HG03469 (cell line): ENCODE measurements around the gene SERTAD3.
"Not testable (repeated sequence)": the region's sequence is repeated elsewhere in the genome, so short reads cannot be mapped to it uniquely, and the experiment has no call there.

Experiments
- ATAC-seq: cut with Tn5 transposase; IDR thresholded peaks from one replicate; pipeline ENCODE4 v1.9.1; 2021; ENCODE audit warnings: mild to moderate bottlenecking, moderate library complexity, moderate number of reproducible peaks; ENCODE audit not compliant: unreplicated experiment

SERTAD3 gene

GRCh38 chr19:40444000-40444824 lies at the start of gene SERTAD3:
TSS of gene SERTAD3 (minus strand) at chr19:40444335. CDS start at chr19:40442080, 2,255 bp downstream.
- peak; percentile 47 for ATAC-seq

DNA sequence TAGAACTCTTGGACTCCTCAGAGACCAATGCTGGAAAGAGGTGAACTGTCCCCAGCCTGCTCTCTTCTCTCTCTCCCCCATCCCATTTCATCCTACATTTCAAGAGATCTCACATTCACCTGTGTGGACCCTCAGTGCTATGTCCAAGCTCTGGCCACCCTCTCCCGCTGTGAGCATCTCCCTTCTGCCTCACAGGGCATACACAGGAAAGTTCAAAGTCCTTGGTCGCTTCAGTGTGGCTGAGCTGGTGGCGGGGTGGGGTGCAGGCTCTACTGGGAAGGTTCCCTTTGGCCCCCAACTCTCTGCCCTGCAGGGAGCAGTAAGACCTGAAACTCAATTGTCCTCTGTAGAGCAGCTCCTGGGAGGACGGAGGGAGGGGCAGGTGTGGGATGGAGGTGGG lies 49.6 kb upstream of the SERTAD3 start:
- no peak for ATAC-seq

- no peak for ATAC-seq
These were observed 48.1 kb upstream of the SERTAD3 start for GRCh38 chr19:40492274-40492673.

DNA sequence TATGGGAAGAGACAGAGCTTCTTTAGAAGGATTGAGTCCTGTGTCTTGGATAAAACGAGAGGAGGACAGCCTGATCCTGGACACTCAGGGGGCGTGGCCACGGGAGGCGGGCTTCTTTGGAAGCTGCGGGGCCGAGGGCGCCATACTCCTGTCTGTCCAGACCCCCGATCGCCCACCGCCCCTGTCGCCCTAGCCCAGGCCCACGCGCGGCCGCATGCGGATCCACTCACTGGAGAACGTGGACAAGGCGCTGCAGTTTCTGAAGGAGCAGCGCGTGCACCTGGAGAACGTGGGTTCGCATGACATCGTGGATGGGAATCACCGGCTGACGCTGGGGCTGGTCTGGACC lies 45.7 kb upstream of the SERTAD3 start:
- no peak for ATAC-seq

- no peak for ATAC-seq
These were observed 41.9 kb upstream of the SERTAD3 start for GRCh38 chr19:40486017-40486416.

GRCh38 chr19:40475878-40476644 lies 31.9 kb upstream of the SERTAD3 start:
- ATAC-seq = not testable (repeated sequence)

GRCh38 chr19:40474737-40475136 lies 30.6 kb upstream of the SERTAD3 start:
- no peak for ATAC-seq

- no peak for ATAC-seq
These were observed 28.4 kb upstream of the SERTAD3 start for GRCh38 chr19:40472516-40472915.

- ATAC-seq = no peak
These were observed 27.0 kb upstream of the SERTAD3 start for GRCh38 chr19:40471111-40471510.

DNA sequence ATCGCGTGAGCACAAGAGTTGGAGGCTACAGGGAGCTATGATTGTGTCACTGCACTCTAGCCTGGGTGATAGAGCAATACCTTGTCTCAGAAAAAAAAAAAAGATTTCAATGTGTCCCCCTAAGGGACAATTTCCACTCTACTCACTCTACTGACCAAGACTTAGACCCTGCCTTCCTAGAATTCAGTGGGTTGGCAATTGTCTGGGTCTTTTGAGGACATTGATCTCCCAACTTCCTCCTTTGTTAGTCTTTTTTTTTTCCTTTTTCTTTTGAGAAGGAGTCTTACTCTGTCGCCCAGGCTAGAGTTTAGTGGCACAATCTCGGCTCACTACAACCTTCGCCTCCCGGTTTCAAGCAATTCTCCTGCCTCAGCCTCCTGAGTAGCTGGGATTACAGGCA lies 24.9 kb upstream of the SERTAD3 start:
- no peak for ATAC-seq

GRCh38 chr19:40466985-40467734 lies 23.0 kb upstream of the SERTAD3 start, which contains the start of gene SPTBN4:
TSS of gene SPTBN4 (plus strand) at chr19:40467001. CDS start at chr19:40472622, 5,621 bp downstream.
- no peak for ATAC-seq

DNA sequence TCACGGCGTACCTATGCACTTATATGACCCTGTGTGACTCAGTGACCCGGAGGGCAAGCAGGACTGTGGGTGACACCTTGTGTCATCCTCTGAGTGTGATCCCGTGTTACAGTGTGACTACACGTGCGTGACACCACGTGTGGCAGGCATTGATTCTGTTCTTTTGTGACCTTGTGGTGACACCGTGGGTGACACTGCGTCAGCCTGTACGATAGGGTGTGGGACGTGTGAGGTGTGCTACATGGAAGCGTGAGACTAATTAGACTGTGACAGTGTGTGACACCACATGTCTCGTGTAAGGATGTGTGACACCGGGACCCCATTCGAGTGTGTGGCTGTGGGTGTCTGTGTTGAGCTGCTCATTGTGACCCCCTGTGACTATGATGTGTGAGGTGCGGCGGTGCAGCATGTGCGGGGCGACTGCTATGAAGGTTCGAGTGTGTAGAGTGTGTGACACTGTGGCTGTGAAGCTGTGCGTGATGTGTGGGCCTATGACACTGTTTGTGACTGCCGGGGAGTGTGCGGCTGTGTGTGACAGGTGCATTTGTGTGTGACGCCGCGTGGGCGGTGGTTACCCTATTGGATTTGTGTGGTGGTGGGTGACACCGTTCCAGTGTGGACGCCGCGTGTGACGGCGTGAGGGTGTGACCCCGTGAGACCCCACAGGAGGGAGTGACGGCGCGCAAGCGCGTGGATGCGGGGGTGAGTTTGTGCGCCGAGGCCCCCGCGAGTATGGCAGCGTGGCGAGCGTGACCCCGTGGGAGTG lies 22.3 kb upstream of the SERTAD3 start:
- peak; percentile 21 for ATAC-seq

GRCh38 chr19:40465557-40466218 lies 21.6 kb upstream of the SERTAD3 start, which contains the start of gene BLVRB:
TSS of gene BLVRB (minus strand) at chr19:40465745. CDS start at chr19:40465688, 57 bp downstream.
- ATAC-seq = peak; percentile 70

- ATAC-seq = no peak
These were observed 21.0 kb upstream of the SERTAD3 start for GRCh38 chr19:40465025-40465556.

- no peak for ATAC-seq
These were observed 20.2 kb upstream of the SERTAD3 start for GRCh38 chr19:40464059-40465024.

GRCh38 chr19:40463587-40464037 lies 19.5 kb upstream of the SERTAD3 start:
- ATAC-seq = not testable (repeated sequence)

DNA sequence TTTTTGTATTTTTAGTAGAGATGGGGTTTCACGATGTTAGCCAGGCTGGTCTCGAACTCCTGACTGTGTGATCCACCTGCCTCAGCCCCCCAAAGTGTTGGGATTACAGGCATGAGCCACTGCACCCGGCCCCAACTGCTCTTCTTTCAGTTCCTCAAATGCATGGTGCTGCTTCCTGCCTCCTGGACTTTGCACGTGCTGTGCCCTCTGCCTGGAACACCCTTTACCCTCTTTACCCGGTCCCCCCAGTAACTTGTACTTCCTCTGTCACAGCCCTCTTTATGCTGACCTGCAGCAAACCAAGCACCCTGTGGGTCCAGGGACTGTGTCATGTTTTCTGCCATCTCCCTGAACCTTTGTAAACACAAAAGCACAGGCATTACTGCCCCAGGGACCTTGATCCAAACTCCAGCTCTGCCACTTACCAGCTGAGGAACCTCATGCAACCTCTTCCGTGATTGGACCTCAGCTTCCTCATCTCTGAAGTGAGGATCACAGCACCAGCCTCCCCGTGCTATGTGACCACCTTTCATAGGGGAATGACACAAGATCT lies 17.6 kb upstream of the SERTAD3 start:
- no peak for ATAC-seq

DNA sequence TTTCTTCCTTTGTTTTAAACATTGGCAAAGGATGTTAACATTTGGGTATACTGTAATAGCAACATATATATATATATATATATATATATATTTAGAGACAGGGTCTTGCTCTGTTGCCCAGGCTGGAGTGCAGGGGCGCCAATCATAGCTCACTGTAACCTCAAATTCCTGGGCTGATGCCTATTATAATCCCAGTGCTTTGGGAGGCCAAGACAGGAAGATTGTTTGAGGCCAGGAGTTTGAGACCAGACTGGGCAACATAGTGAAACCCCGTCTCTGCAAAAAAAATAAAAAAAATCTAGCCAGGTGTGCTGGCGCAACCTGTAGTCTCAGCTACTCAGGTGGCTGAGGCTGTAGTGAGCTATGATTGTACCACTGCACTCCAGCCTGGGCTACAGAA lies 16.1 kb upstream of the SERTAD3 start:
- ATAC-seq = no peak
